HEK293 (cell line): ENCODE measurements around the gene NXPH4.

Experiments used
- CTCF ChIP-seq: fragments of 450-650 bp; formaldehyde crosslinking; IDR thresholded peaks from 2 replicates; pipeline ENCODE4 v1.5.1; 2016; ENCODE audit warnings: missing biosample characterization, missing genetic modification characterization
- TRIM28 ChIP-seq: IDR thresholded peaks from 2 replicates; pipeline ENCODE4 v1.6.1; 2011; ENCODE audit warnings: low read length, control low read depth, borderline replicate concordance

GRCh38 chr12:57177354-57177753 is 39.2 kb upstream of the NXPH4 start:
- TF ChIP-seq TRIM28 (no peak), CTCF (no peak)
